HEK293 (cell line): ENCODE results near the gene LPP.

ENCODE experiments used
- CTCF ChIA-PET: fragments of 350-600 bp; formaldehyde crosslinking; extraction: SDS; loops from one replicate; lab custom pipeline; 2021; ENCODE audit warnings: antibody characterized with exemption; lab: Yijun Ruan, JAX
- POLR2A ChIA-PET: fragments of 300-600 bp; formaldehyde crosslinking; extraction: SDS; loops from one replicate; lab custom pipeline; 2020; ENCODE audit warnings: antibody characterized with exemption, inconsistent platforms; lab: Yijun Ruan, JAX
- H3K27ac ChIP-seq: fragments of 200-500 bp; sonication (Bioruptor generic); 2 replicates; pipeline ENCODE4 v1.5.1; 2014; ENCODE audit warnings: low read depth, low read length, control low read depth, inconsistent platforms; ENCODE audit errors: extremely low read depth
- H3K36me3 ChIP-seq, 2 experiments: fragments of 200-500 bp in 1 of 2; sonication (Bioruptor generic) in 1 of 2; 1 replicate in 1 of 2; 2 replicates in 1 of 2; pipeline ENCODE4 v1.5.1; 2014 to 2017; ENCODE audit warnings: inconsistent platforms in 2 of 2, low read length in 2 of 2; ENCODE audit not compliant: control insufficient read depth in 2 of 2, insufficient read depth in 1 of 2
- H3K4me1 ChIP-seq: fragments of 200-500 bp; sonication (Bioruptor generic); 2 replicates; pipeline ENCODE4 v1.5.1; 2014; ENCODE audit warnings: mild to moderate bottlenecking, low read length, inconsistent platforms; ENCODE audit not compliant: control insufficient read depth, insufficient read depth
- H3K4me3 ChIP-seq: 2 replicates; pipeline ENCODE4 v1.5.1; 2011; ENCODE audit warnings: low read depth, mild to moderate bottlenecking, control low read depth, low read length, moderate library complexity
- H3K9me3 ChIP-seq: fragments of 200-500 bp; sonication (Bioruptor generic); 2 replicates; pipeline ENCODE4 v1.5.1; 2014; ENCODE audit warnings: low read depth, low read length, inconsistent platforms; ENCODE audit not compliant: control insufficient read depth, insufficient read depth
- MZF1 ChIP-seq: fragments of 450-650 bp; formaldehyde crosslinking; IDR thresholded peaks from 2 replicates; pipeline ENCODE4 v1.5.1; 2017; ENCODE audit warnings: missing biosample characterization, missing genetic modification characterization, borderline replicate concordance
- SETDB1 ChIP-seq: IDR thresholded peaks from one replicate; pipeline ENCODE4 v1.6.1; 2017; ENCODE audit warnings: mild to moderate bottlenecking, low read length, moderate library complexity, mixed read lengths; ENCODE audit not compliant: insufficient read length
- ZFHX2 ChIP-seq: fragments of 450-650 bp; formaldehyde crosslinking; conservative IDR thresholded peaks from 2 replicates; pipeline ENCODE4 v1.5.1; 2016; ENCODE audit warnings: missing biosample characterization, missing genetic modification characterization
- ZNF2 ChIP-seq: fragments of 450-650 bp; formaldehyde crosslinking; IDR thresholded peaks from 2 replicates; pipeline ENCODE4 v1.5.1; 2016; ENCODE audit warnings: missing biosample characterization, missing genetic modification characterization
- ZNF398 ChIP-seq: fragments of 450-650 bp; formaldehyde crosslinking; IDR thresholded peaks from 2 replicates; pipeline ENCODE4 v1.5.1; 2017; ENCODE audit warnings: missing biosample characterization, missing genetic modification characterization
- ZNF501 ChIP-seq: fragments of 450-650 bp; formaldehyde crosslinking; IDR thresholded peaks from 2 replicates; pipeline ENCODE4 v1.5.1; 2016; ENCODE audit warnings: missing biosample characterization, missing genetic modification characterization
- ZNF518A ChIP-seq: fragments of 450-650 bp; formaldehyde crosslinking; conservative IDR thresholded peaks from 2 replicates; pipeline ENCODE4 v1.5.1; 2016; ENCODE audit warnings: low read depth, missing biosample characterization, missing genetic modification characterization
- ZNF626 ChIP-seq: fragments of 450-650 bp; sonication (Bioruptor Pico); formaldehyde crosslinking; IDR thresholded peaks from 2 replicates; pipeline ENCODE4 v1.5.1; 2018; ENCODE audit warnings: missing biosample characterization, missing genetic modification characterization, inconsistent platforms
- ZXDB ChIP-seq: fragments of 450-650 bp; formaldehyde crosslinking; IDR thresholded peaks from 2 replicates; pipeline ENCODE4 v1.5.1; 2016; ENCODE audit warnings: missing biosample characterization, missing genetic modification characterization
- TF ChIP-seq, protein P1 (sequence below): fragments of 450-650 bp; formaldehyde crosslinking; IDR thresholded peaks from 2 replicates; pipeline ENCODE4 v1.5.1; 2016; ENCODE audit warnings: missing biosample characterization, missing genetic modification characterization

The LPP gene

DNA sequence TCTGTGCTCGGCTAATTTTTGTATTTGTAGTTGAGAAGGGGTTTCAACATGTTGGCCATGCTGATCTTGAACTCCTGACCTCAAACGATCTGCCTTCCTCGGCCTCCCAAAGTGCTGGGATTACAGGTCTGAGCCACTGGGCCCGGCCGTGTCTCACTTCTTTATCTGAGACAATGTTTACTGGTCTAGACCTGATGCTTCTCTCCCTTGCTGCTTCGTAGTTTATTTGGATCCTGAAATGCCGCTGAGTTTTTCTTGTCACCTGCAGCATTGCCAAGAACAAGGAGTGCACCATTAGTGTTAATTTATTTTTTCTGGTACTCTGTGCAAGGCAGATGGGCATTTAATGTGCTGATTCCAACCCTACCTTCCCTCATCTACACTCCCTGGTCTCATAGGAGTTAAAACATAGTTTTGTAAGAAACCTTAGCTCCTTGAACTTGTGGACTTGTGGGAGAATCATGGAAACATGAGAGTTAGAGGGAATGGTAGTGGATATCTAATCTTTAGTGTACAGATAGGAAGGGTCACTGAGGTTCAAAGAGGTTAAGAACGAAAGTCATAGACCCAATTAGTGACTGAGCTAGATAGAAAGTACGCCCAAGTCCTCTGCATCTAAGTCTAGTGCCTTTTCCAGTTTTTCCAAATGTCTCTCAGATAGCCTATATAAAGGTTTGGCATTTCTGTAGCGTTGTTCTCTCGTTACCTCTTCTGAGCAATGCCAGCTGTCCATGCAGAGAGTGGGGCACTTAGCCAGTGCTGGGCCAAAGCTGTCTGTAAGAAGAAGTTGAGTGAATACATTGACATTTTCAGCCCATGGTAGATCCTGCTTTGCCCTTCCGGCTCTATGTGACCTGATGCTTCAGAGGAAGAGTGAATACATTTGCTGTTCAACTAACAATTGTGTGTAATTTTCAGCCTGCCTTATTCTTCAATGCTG lies 244.1 kb downstream of the LPP start (continued):
- TF ChIP-seq ZNF518A (tag by site-specific recombination) (no peak), ZNF626 (tag by site-specific recombination) (no peak)

DNA sequence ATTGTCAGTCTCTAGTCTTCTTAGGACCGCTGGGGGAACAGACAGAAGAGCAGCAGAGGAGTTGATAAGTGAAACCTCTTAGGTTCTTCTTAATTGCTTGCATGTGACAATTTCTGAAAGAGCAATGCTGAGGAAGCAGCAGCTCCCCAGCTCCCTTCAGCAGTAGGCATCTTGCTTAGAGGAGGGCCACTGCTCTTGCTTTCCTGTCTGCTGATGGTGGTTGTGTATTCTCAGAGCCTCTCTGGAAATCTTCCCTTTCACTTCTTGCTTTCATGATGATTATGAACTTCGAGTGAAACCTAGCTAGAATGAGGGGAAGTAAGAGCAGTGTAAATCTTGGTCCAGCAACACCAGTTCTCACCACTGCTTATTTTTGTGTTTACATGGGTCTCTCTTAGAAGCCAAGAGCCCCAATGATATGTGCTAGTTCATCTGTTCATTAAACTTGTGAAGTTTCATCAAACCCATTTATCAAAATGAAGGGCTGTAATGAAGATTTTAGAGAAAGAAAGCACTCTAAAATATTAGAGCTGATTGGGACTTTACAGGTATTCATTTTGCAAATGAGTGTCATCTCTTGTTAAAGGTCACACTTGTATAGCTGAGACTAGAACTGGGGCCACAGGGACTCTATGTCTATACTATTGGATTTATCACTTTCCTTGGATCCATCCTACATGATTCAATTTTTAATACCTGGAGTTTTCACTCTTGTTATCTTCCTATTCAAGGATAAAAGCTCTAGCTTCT lies 246.7 kb downstream of the LPP start:
- no peaks in the 10 kb centered on the region for H3K36me3 ChIP-seq
- no peak overlapping the region for H3K27ac ChIP-seq
- ChIA-PET CTCF (interaction anchor here (0.6 kb wide), 1 partner anchor 343 kb away, joined by 4 read pairs; no protein-coding TSS in a partner anchor), POLR2A (no interaction called here)
- no peaks in the 10 kb centered on the region for H3K9me3 ChIP-seq
- H3K4me3 ChIP-seq = no peak overlapping the region
- H3K4me1 ChIP-seq = no peaks in the 10 kb centered on the region
- TF ChIP-seq ZNF398 (tag by site-specific recombination) (no peak), MZF1 (tag by site-specific recombination) (no peak), ZNF2 (tag by site-specific recombination) (no peak), SETDB1 (no peak)
- TF ChIP-seq, all 188 proteins: peak for 0

GRCh38 chr3:188401244-188401993 lies 247.5 kb downstream of the LPP start:
- CTCF ChIA-PET = interaction anchor here (0.6 to 0.8 kb wide), 2 partner anchors 343 to 657 kb away, joined by 3 to 4 read pairs; no protein-coding TSS in a partner anchor
- TF ChIP-seq ZXDB (tag by site-specific recombination) (no peak), ZFHX2 (tag by site-specific recombination) (no peak), ZNF501 (tag by site-specific recombination) (no peak)
- TF ChIP-seq, protein P1, sequence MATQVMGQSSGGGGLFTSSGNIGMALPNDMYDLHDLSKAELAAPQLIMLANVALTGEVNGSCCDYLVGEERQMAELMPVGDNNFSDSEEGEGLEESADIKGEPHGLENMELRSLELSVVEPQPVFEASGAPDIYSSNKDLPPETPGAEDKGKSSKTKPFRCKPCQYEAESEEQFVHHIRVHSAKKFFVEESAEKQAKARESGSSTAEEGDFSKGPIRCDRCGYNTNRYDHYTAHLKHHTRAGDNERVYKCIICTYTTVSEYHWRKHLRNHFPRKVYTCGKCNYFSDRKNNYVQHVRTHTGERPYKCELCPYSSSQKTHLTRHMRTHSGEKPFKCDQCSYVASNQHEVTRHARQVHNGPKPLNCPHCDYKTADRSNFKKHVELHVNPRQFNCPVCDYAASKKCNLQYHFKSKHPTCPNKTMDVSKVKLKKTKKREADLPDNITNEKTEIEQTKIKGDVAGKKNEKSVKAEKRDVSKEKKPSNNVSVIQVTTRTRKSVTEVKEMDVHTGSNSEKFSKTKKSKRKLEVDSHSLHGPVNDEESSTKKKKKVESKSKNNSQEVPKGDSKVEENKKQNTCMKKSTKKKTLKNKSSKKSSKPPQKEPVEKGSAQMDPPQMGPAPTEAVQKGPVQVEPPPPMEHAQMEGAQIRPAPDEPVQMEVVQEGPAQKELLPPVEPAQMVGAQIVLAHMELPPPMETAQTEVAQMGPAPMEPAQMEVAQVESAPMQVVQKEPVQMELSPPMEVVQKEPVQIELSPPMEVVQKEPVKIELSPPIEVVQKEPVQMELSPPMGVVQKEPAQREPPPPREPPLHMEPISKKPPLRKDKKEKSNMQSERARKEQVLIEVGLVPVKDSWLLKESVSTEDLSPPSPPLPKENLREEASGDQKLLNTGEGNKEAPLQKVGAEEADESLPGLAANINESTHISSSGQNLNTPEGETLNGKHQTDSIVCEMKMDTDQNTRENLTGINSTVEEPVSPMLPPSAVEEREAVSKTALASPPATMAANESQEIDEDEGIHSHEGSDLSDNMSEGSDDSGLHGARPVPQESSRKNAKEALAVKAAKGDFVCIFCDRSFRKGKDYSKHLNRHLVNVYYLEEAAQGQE (tag by site-specific recombination) = no peak
- TF ChIP-seq, all 188 proteins: peak for 0
- H3K4me1 ChIP-seq = no peaks in the 10 kb centered on the region
- no peak overlapping the region for H3K27ac ChIP-seq
- no peaks in the 10 kb centered on the region for H3K36me3 ChIP-seq
- H3K4me3 ChIP-seq = no peak overlapping the region
- H3K9me3 ChIP-seq = no peaks in the 10 kb centered on the region
- POLR2A ChIA-PET = no interaction called here
